Activated CD8-positive, alpha-beta T cell treated with anti-CD3 and anti-CD28 coated beads for 36 hours (primary cell): ENCODE measurements around the gene LELP1. TPM values are rescaled to one million over a fixed set of nuclear protein-coding genes. Genes with fewer than 3 reads are reported as not detected.

Experiments used
- ATAC-seq: fragments of 200-7000 bp; cut with Tn5 transposase; one replicate; pipeline ENCODE4 v1.10.0; 2021; ENCODE audit warnings: mild to moderate bottlenecking, moderate library complexity
- CTCF ChIA-PET: fragments of 350-600 bp; sonication (Branson Sonifier 250); formaldehyde crosslinking; loops from one replicate; lab custom pipeline; 2021; ENCODE audit warnings: antibody characterized with exemption; lab: Charles Lee
- POLR2A ChIA-PET: fragments of 350-600 bp; sonication (Branson Sonifier 250); formaldehyde crosslinking; loops from one replicate; lab custom pipeline; 2021; ENCODE audit warnings: antibody characterized with exemption; lab: Charles Lee
- DNase-seq: peaks from one replicate; pipeline ENCODE4 v3.0.0-alpha.2; 2020
- H3K27ac Mint-ChIP-seq: one replicate; pipeline ENCODE4 v1.8.0; 2021; ENCODE audit warnings: mild to moderate bottlenecking, mixed read lengths
- H3K27me3 Mint-ChIP-seq: one replicate; pipeline ENCODE4 v1.8.0; 2021; ENCODE audit warnings: mixed read lengths
- H3K36me3 Mint-ChIP-seq: one replicate; pipeline ENCODE4 v1.8.0; 2021; ENCODE audit warnings: low read depth, mixed read lengths
- H3K4me1 Mint-ChIP-seq: one replicate; pipeline ENCODE4 v1.8.0; 2021; ENCODE audit warnings: low read depth, mixed read lengths
- H3K4me3 Mint-ChIP-seq: one replicate; pipeline ENCODE4 v1.8.0; 2021; ENCODE audit warnings: mild to moderate bottlenecking, moderate library complexity, mixed read lengths
- H3K9me3 Mint-ChIP-seq: one replicate; pipeline ENCODE4 v1.8.0; 2021; ENCODE audit warnings: mixed read lengths
- intact Hi-C: fragments of 100-400 bp; cut with micrococcal nuclease; formaldehyde crosslinking; loops from one replicate; pipeline ENCODE4 v1.10.0; 2022
- total RNA-seq, 2 experiments: library from RNA; stranded (reverse); gene quantifications; one replicate each; pipeline ENCODE4 v1.2.3, GENCODE V29; 2021
- TF ChIP-seq, protein P1 (sequence below): fragments of 200-600 bp; IDR thresholded peaks from one replicate; pipeline ENCODE4 v1.8.0; 2022; ENCODE audit warnings: antibody characterized with exemption, mild to moderate bottlenecking

LELP1 gene
- not detected for total RNA-seq

- ChIA-PET CTCF (interaction anchor here (1.1 kb wide), 1 partner anchor 128 kb away, joined by 4 read pairs; no protein-coding TSS in a partner anchor), POLR2A (no interaction called here)
- ATAC-seq (no peak), DNase-seq (no peak)
- peaks cover 15% of the 10 kb centered on the region for H3K27me3 Mint-ChIP-seq
- no peaks in the 10 kb centered on the region for H3K9me3 Mint-ChIP-seq
- no peaks in the 10 kb centered on the region for H3K36me3 Mint-ChIP-seq
- TF ChIP-seq, protein P1, sequence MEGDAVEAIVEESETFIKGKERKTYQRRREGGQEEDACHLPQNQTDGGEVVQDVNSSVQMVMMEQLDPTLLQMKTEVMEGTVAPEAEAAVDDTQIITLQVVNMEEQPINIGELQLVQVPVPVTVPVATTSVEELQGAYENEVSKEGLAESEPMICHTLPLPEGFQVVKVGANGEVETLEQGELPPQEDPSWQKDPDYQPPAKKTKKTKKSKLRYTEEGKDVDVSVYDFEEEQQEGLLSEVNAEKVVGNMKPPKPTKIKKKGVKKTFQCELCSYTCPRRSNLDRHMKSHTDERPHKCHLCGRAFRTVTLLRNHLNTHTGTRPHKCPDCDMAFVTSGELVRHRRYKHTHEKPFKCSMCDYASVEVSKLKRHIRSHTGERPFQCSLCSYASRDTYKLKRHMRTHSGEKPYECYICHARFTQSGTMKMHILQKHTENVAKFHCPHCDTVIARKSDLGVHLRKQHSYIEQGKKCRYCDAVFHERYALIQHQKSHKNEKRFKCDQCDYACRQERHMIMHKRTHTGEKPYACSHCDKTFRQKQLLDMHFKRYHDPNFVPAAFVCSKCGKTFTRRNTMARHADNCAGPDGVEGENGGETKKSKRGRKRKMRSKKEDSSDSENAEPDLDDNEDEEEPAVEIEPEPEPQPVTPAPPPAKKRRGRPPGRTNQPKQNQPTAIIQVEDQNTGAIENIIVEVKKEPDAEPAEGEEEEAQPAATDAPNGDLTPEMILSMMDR, result no peak
- H3K4me1 Mint-ChIP-seq, result no peaks in the 10 kb centered on the region
- no peak within 1 kb of the TSS for H3K4me3 Mint-ChIP-seq
- intact Hi-C loops, result no loop called here
- H3K27ac Mint-ChIP-seq, result no peak within 1 kb of the TSS
These were observed at the start of gene LELP1 for GRCh38 chr1:153203130-153203529. Gene LELP1, plus strand, starts transcription at chr1:153203430. Its CDS starts 1,278 bp downstream, at chr1:153204708.

DNA sequence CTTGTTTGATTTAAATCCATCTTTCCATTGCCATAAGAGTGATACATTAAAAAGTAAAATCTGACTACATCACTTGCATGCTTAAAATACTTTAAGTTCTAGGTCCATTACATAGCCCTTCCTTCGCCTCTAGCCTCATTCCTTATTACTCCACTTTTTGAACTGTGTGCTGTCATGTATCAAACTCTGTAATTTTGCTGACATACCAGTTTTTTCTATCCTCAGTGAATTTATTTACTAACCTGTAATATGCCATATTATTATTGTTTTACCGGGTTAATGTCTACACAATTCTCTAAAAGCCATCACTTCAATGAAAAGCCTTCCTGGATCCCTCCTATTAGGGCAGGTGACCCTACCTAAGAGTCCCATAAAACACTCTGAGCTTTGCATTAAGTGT is 47.7 kb upstream of the LELP1 start:
- DNase-seq, result no peak
- intact Hi-C loops, result no loop called here
- CTCF ChIA-PET, result no interaction called here
- H3K27ac Mint-ChIP-seq, result no peak overlapping the region
- peaks cover 18% of the 10 kb centered on the region for H3K27me3 Mint-ChIP-seq
- H3K4me3 Mint-ChIP-seq, result no peak overlapping the region
- H3K4me1 Mint-ChIP-seq, result no peaks in the 10 kb centered on the region
- no peaks in the 10 kb centered on the region for H3K36me3 Mint-ChIP-seq
- POLR2A ChIA-PET, result no interaction called here
- peaks cover 14% of the 10 kb centered on the region for H3K9me3 Mint-ChIP-seq
- no peak for ATAC-seq
- TF ChIP-seq, protein P1, result no peak

DNA sequence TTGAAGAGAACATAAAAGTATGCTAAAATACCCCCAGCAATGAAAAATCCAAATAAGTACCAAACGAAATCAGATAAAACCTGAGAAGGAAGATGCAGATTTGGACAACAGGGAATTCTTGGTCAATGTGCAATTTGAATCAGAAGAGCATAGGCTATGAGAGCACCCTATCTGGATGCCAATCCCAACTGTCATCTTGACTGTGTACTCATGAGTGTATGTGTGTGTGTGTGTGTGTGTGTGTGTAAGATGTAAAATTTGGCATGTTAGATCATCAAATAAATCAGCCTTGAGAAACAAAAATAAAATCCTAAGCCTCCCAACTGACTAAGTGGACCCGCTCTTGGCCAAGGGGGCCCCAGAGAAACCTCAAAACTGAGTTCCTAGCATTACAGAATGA is 34.5 kb upstream of the LELP1 start:
- intact Hi-C loops, result no loop called here
- TF ChIP-seq, protein P1, result no peak
- ChIA-PET POLR2A (no interaction called here), CTCF (no interaction called here)
- no peak for DNase-seq
- Mint-ChIP-seq H3K9me3 (no peaks in the 10 kb centered on the region), H3K4me3 (no peak overlapping the region), H3K36me3 (no peaks in the 10 kb centered on the region), H3K27ac (no peak overlapping the region), H3K4me1 (no peaks in the 10 kb centered on the region), H3K27me3 (peaks cover 37% of the 10 kb centered on the region)
- ATAC-seq, result no peak

- no peak for ATAC-seq
- POLR2A ChIA-PET, result no interaction called here
- intact Hi-C loops, result no loop called here
- no peak overlapping the region for H3K4me3 Mint-ChIP-seq
- no peaks in the 10 kb centered on the region for H3K9me3 Mint-ChIP-seq
- H3K27ac Mint-ChIP-seq, result no peak overlapping the region
- CTCF ChIA-PET, result no interaction called here
- no peaks in the 10 kb centered on the region for H3K4me1 Mint-ChIP-seq
- TF ChIP-seq, protein P1, result no peak
- no peak for DNase-seq
- peaks cover 18% of the 10 kb centered on the region for H3K27me3 Mint-ChIP-seq
- H3K36me3 Mint-ChIP-seq, result no peaks in the 10 kb centered on the region
These were observed 28.6 kb upstream of the LELP1 start for GRCh38 chr1:153174624-153175023.

GRCh38 chr1:153178922-153179321 is 24.3 kb upstream of the LELP1 start:
- intact Hi-C loops, result no loop called here
- Mint-ChIP-seq H3K36me3 (no peaks in the 10 kb centered on the region), H3K9me3 (peaks cover 2% of the 10 kb centered on the region), H3K4me1 (no peaks in the 10 kb centered on the region), H3K27me3 (peaks cover 16% of the 10 kb centered on the region), H3K27ac (no peak overlapping the region), H3K4me3 (no peak overlapping the region)
- no peak for ATAC-seq
- TF ChIP-seq, protein P1, result no peak
- POLR2A ChIA-PET, result no interaction called here
- no peak for DNase-seq
- CTCF ChIA-PET, result no interaction called here
